Retinal pigment epithelial cell (primary cell): ENCODE measurements around the gene KLHL28.

Source experiments
- DNase-seq: peaks from one replicate; pipeline ENCODE4 v3.0.0-alpha.2; 2010; ENCODE audit warnings: low read depth
- H3K4me3 ChIP-seq: 2 replicates; pipeline ENCODE4 v1.5.1; 2011; ENCODE audit warnings: mild to moderate bottlenecking, low read length, control low read depth, moderate library complexity
- CTCF ChIP-seq: conservative IDR thresholded peaks from 2 replicates; pipeline ENCODE4 v1.5.1; 2011; ENCODE audit warnings: low read depth, low read length, control low read depth, inconsistent platforms

Gene KLHL28

GRCh38 chr14:44951051-44951450, 10.7 kb downstream of the KLHL28 start:
- H3K4me3 ChIP-seq, result no peak overlapping the region
- no peak for DNase-seq
- no peak for TF ChIP-seq CTCF

- TF ChIP-seq CTCF, result no peak
- H3K4me3 ChIP-seq, result no peak overlapping the region
- no peak for DNase-seq
Measured at GRCh38 chr14:44945264-44945663, 16.5 kb downstream of the KLHL28 start.

DNA sequence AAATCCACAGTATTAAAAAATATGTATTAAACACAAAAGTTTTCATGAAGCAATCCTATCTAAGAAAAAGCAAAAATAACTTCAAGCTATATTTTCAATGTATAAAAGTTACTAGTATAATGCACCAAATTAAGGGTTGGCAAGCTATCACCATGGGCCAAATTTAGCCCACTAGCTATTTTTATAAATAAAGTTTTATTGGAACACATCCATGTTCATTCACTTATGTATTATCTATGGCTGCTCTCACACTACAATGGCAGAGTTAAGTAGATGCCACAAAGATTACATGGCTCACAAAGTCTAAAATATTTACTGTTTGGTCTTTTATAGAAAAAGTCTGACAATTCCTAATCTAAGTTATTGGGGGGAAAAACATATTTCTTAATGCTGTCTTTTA, 17.6 kb downstream of the KLHL28 start:
- TF ChIP-seq CTCF, result no peak
- DNase-seq, result no peak
- no peak overlapping the region for H3K4me3 ChIP-seq

GRCh38 chr14:44942436-44942835, 19.3 kb downstream of the KLHL28 start:
- H3K4me3 ChIP-seq, result no peak overlapping the region
- no peak for TF ChIP-seq CTCF
- DNase-seq, result no peak

DNA sequence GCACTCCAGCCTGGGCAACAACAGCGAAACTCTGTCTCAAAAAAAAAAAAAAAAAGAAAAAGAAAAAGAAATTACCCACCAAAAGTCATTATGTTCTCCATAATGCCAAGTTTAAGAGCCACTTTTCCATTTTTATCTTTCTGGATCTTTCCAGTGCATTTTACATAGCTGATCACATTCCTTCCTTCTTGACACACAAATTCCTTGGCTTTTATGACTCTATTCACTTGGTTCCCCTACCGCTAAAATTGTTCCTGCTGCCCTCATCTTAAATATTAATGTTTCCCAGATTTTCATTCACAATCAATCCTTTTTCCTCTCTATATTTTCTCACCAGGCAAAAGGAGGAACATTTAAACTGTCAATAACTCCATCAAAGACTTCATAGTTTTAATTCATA, 20.2 kb downstream of the KLHL28 start:
- no peak for TF ChIP-seq CTCF

GRCh38 chr14:44940944-44941343, 20.8 kb downstream of the KLHL28 start:
- TF ChIP-seq CTCF, result no peak
- no peak for DNase-seq
- no peak overlapping the region for H3K4me3 ChIP-seq

More for the DNA sequence above, 20.2 kb downstream of the KLHL28 start:
- H3K4me3 ChIP-seq, result no peak overlapping the region
- no peak for DNase-seq

GRCh38 chr14:44940211-44940610, 21.5 kb downstream of the KLHL28 start:
- TF ChIP-seq CTCF, result no peak
- no peak overlapping the region for H3K4me3 ChIP-seq

More at GRCh38 chr14:44940211-44940610, 21.5 kb downstream of the KLHL28 start:
- DNase-seq, result no peak
